Lung (tissue), 12 donors: ENCODE data around the gene LRP5. TPM values are rescaled to one million over a fixed set of nuclear protein-coding genes. Genes with fewer than 3 reads are reported as not detected.
"Not testable (repeated sequence)": the region's sequence is repeated elsewhere in the genome, so short reads cannot be mapped to it uniquely, and the experiment has no call there.

Experiments
- ATAC-seq: fragments of 200-7000 bp; cut with Tn5 transposase; one replicate; pipeline ENCODE4 v1.9.1; 2020; ENCODE audit warnings: moderate number of reproducible peaks; ENCODE audit not compliant: insufficient read depth, low FRiP score
- DNase-seq, 3 donors: peaks; one replicate each; pipeline ENCODE4 v3.0.0-alpha.2; 2013 to 2017
- H3K27ac ChIP-seq, 2 donors: one replicate each; pipeline ENCODE4 v1.5.1; 2013; ENCODE audit warnings: mild to moderate bottlenecking in 2 of 2, moderate library complexity in 2 of 2, control low read depth in 1 of 2, inconsistent platforms in 1 of 2, low read depth in 1 of 2, low read length in 1 of 2
- H3K27me3 ChIP-seq, 3 donors: one replicate each; pipeline ENCODE4 v1.5.1; 2013; ENCODE audit warnings: low read length in 2 of 3; ENCODE audit not compliant: control insufficient read depth in 3 of 3, insufficient read depth in 3 of 3
- H3K36me3 ChIP-seq, 4 donors: one replicate each; pipeline ENCODE4 v1.5.1; 2013; ENCODE audit warnings: low read length in 4 of 4, mild to moderate bottlenecking in 1 of 4, moderate library complexity in 1 of 4; ENCODE audit not compliant: control insufficient read depth in 4 of 4, insufficient read depth in 4 of 4
- H3K4me1 ChIP-seq, 5 donors: one replicate each; pipeline ENCODE4 v1.5.1; 2013; ENCODE audit warnings: low read length in 5 of 5, mild to moderate bottlenecking in 2 of 5, moderate library complexity in 1 of 5; ENCODE audit not compliant: control insufficient read depth in 5 of 5, insufficient read depth in 5 of 5
- H3K4me3 ChIP-seq: one replicate; pipeline ENCODE4 v1.5.1; 2013; ENCODE audit warnings: mild to moderate bottlenecking, control low read depth, moderate library complexity
- H3K9ac ChIP-seq, 2 donors: one replicate each; pipeline ENCODE4 v1.5.1; 2013; ENCODE audit warnings: low read length in 2 of 2, control low read depth in 1 of 2; ENCODE audit not compliant: insufficient read depth in 1 of 2
- H3K9me3 ChIP-seq, 4 donors: one replicate each; pipeline ENCODE4 v1.5.1; 2013; ENCODE audit warnings: low read length in 3 of 4, mild to moderate bottlenecking in 1 of 4, moderate library complexity in 1 of 4; ENCODE audit not compliant: control insufficient read depth in 4 of 4, insufficient read depth in 3 of 4
- CTCF ChIP-seq: IDR thresholded peaks from 2 replicates; pipeline ENCODE4 v1.5.1; 2012; ENCODE audit warnings: mild to moderate bottlenecking; ENCODE audit errors: control extremely low read depth, extremely low read depth
- WGBS, 2 donors: extraction: QIAGEN DNeasy Blood & Tissue Kit; methylation state at CpG; one replicate each; pipeline ENCODE4 v1.1.7; 2013; 5-methylcytosine and 5-hydroxymethylcytosine counted together
- polyA plus RNA-seq, 2 donors: library from polyadenylated mRNA; stranded (reverse); fragments of 200-250 nt; gene quantifications; one replicate each; pipeline ENCODE4 v1.2.1, GENCODE V29; 2013
- total RNA-seq, 2 donors: library from RNA; depleted of rRNA in 1 of 2; stranded (reverse); fragments of >200 nt in 1 of 2; gene quantifications; one replicate each; pipeline ENCODE4 v1.2.1, GENCODE V29; 2014 to 2021
- donor health status: control.
- donor health status: control.
- donor health status: Bipolar disorder and iron deficiency.
- donor health status: healthy.
- donor health status: DM: yes; HTN: yes; CAD: no.

The LRP5 gene
- total and polyA plus RNA-seq, 4 donors = 33.7 to 76.4 (median 63.2) TPM

- peaks cover 3 to 21% (median 6%) of the 10 kb centered on the region in 4 donors for H3K36me3 ChIP-seq
- no peak for TF ChIP-seq CTCF
- H3K9ac ChIP-seq = no peak overlapping the region
- H3K9me3 ChIP-seq = no peaks in the 10 kb centered on the region
- no peak overlapping the region for H3K4me3 ChIP-seq
- peaks cover 0 to 17% (median 0%) of the 10 kb centered on the region in 5 donors for H3K4me1 ChIP-seq
- H3K27me3 ChIP-seq = no peaks in the 10 kb centered on the region
- H3K27ac ChIP-seq = no peak overlapping the region
- DNase-seq (no peak), ATAC-seq (no peak)
- WGBS, 2 donors = 89 to 92% methylated on average over 18 of the region's 18 CpGs
These were observed 133.8 kb downstream of the LRP5 start for GRCh38 chr11:68446046-68446725.

- TF ChIP-seq CTCF = peak; percentile 85
- H3K9ac ChIP-seq = no peak overlapping the region
- no peaks in the 10 kb centered on the region for H3K9me3 ChIP-seq
- DNase-seq = peak; percentile 77 to 82 (median 77)
- whole genome bisulfite sequencing, 2 donors = 49 to 51% methylated on average over 25 of the region's 25 CpGs
- no peak overlapping the region for H3K27ac ChIP-seq
- peak; percentile 88 for ATAC-seq
- H3K4me1 ChIP-seq = peaks cover 0 to 7% (median 0%) of the 10 kb centered on the region in 5 donors
- H3K36me3 ChIP-seq = peaks cover 2 to 17% (median 6%) of the 10 kb centered on the region in 4 donors
- no peaks in the 10 kb centered on the region for H3K27me3 ChIP-seq
- H3K4me3 ChIP-seq = no peak overlapping the region
These were observed 134.8 kb downstream of the LRP5 start for GRCh38 chr11:68447015-68447801.

- not testable (repeated sequence) for H3K27me3 ChIP-seq, H3K9ac ChIP-seq, H3K27ac ChIP-seq, ATAC-seq, DNase-seq, H3K4me3 ChIP-seq, H3K9me3 ChIP-seq, H3K4me1 ChIP-seq
- H3K36me3 ChIP-seq = peaks cover 0 to 11% (median 5%) of the 10 kb centered on the region in 4 donors
- WGBS, 2 donors = 82% methylated on average over 6 of the region's 6 CpGs
These were observed 135.5 kb downstream of the LRP5 start for GRCh38 chr11:68447914-68448313.

- DNase-seq (no peak), ATAC-seq (no peak)
- no peaks in the 10 kb centered on the region for H3K9me3 ChIP-seq
- no peak for TF ChIP-seq CTCF
- H3K9ac ChIP-seq = no peak overlapping the region
- H3K36me3 ChIP-seq = peaks cover 0 to 11% (median 5%) of the 10 kb centered on the region in 4 donors
- no peaks in the 10 kb centered on the region for H3K27me3 ChIP-seq
- no peak overlapping the region for H3K27ac ChIP-seq
- no peak overlapping the region for H3K4me3 ChIP-seq
- no peaks in the 10 kb centered on the region for H3K4me1 ChIP-seq
- 95 to 98% methylated on average over 25 of the region's 25 CpGs for WGBS, 2 donors
These were observed 136.2 kb downstream of the LRP5 start for GRCh38 chr11:68448604-68449011.
